ENCODE results near the gene PTPRR.

DNA sequence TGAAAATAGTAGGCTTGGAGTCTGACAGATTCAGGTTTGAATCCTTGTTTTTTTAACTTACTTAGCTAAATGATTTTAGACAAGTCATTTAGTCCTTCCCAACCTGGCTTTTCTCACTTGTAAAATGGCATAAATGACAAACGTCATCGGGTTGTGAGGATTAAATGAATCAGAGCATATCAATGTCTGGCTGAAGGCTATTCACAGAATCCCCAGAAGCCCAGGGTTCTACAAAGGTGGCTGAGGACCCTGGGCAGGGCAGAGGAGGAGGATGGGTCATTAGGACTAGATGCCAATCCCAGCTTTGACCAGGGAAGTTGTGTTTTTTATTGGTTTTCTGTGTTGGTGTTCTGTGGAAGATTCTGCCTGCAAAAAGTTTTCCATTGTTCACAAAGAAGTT lies 275.7 kb downstream of the PTPRR start:
- TF ChIP-seq, protein P1, sequence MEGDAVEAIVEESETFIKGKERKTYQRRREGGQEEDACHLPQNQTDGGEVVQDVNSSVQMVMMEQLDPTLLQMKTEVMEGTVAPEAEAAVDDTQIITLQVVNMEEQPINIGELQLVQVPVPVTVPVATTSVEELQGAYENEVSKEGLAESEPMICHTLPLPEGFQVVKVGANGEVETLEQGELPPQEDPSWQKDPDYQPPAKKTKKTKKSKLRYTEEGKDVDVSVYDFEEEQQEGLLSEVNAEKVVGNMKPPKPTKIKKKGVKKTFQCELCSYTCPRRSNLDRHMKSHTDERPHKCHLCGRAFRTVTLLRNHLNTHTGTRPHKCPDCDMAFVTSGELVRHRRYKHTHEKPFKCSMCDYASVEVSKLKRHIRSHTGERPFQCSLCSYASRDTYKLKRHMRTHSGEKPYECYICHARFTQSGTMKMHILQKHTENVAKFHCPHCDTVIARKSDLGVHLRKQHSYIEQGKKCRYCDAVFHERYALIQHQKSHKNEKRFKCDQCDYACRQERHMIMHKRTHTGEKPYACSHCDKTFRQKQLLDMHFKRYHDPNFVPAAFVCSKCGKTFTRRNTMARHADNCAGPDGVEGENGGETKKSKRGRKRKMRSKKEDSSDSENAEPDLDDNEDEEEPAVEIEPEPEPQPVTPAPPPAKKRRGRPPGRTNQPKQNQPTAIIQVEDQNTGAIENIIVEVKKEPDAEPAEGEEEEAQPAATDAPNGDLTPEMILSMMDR (IDR thresholded peaks at IDR 0.05) = no peak
- no peak for TF ChIP-seq POLR2A (IDR thresholded peaks at IDR 0.05)
- TF ChIP-seq EP300 (IDR thresholded peaks at IDR 0.05) = no peak
- TF ChIP-seq POLR2AphosphoS5 (IDR thresholded peaks at IDR 0.05) = no peak

All from suprapubic skin (tissue), 4 donors.